IMR-90 (cell line): ENCODE data around the gene MAML1. TPM values are rescaled to one million over a fixed set of nuclear protein-coding genes. Genes with fewer than 3 reads are reported as not detected.

ENCODE experiments used
- ATAC-seq: fragments of 200-7000 bp; cut with Tn5 transposase; 2 replicates; pipeline ENCODE4 v1.9.1; 2020; ENCODE audit warnings: low read depth, mild to moderate bottlenecking, moderate library complexity
- BruUV-seq: library from RNA; stranded (reverse); fragments of 400-500 nt; replicated peaks from 2 replicates; lab custom pipeline; 2021; lab: Mats Ljungman, UMichigan
- CTCF ChIA-PET: fragments of 300-600 bp; formaldehyde crosslinking; extraction: SDS; loops from one replicate; lab custom pipeline; 2021; ENCODE audit warnings: antibody characterized with exemption; lab: Yijun Ruan, JAX
- POLR2A ChIA-PET: fragments of 300-600 bp; sonication (Branson Sonifier 250); formaldehyde crosslinking; loops from one replicate; lab custom pipeline; 2022; ENCODE audit warnings: antibody characterized with exemption; ENCODE audit not compliant: unreplicated experiment; lab: Charles Lee
- DNase-seq: peaks from one replicate; pipeline ENCODE4 v3.0.0; 2013
- H2AFZ ChIP-seq: replicated peaks from 2 replicates; pipeline ENCODE3; 2013; ENCODE audit warnings: low read length, mild to moderate bottlenecking; ENCODE audit not compliant: poor library complexity
- H2AK5ac ChIP-seq: 2 replicates; pipeline ENCODE4 v1.6.1; 2013; ENCODE audit warnings: low read depth, low read length, inconsistent platforms
- H2AK9ac ChIP-seq: replicated peaks from 2 replicates; pipeline ENCODE3; 2013; ENCODE audit warnings: mild to moderate bottlenecking, low read depth, low read length, moderate library complexity; ENCODE audit not compliant: poor library complexity
- H2BK120ac ChIP-seq: 2 replicates; pipeline ENCODE4 v1.6.1; 2013; ENCODE audit warnings: low read depth, low read length, inconsistent platforms
- H2BK15ac ChIP-seq: 3 replicates; pipeline ENCODE4 v1.6.1; 2013; ENCODE audit warnings: low read depth, low read length, inconsistent platforms
- H2BK20ac ChIP-seq: 2 replicates; pipeline ENCODE4 v1.6.1; 2013; ENCODE audit warnings: low read depth, mild to moderate bottlenecking, inconsistent platforms, low read length, moderate library complexity
- H2BK5ac ChIP-seq: 2 replicates; pipeline ENCODE4 v1.6.1; 2013; ENCODE audit warnings: mild to moderate bottlenecking, low read depth, low read length, inconsistent platforms; ENCODE audit not compliant: poor library complexity, severe bottlenecking
- H3K14ac ChIP-seq: replicated peaks from 2 replicates; pipeline ENCODE4 v1.6.1; 2013; ENCODE audit warnings: low read depth, low read length, inconsistent platforms
- H3K18ac ChIP-seq: 2 replicates; pipeline ENCODE4 v1.6.1; 2013; ENCODE audit warnings: low read depth, low read length, control low read depth
- H3K23ac ChIP-seq: 2 replicates; pipeline ENCODE4 v1.6.1; 2013; ENCODE audit warnings: low read depth, low read length, inconsistent platforms
- H3K27ac ChIP-seq: 2 replicates; pipeline ENCODE4 v1.5.1; 2013; ENCODE audit warnings: mild to moderate bottlenecking, control low read depth, low read length; ENCODE audit not compliant: insufficient read depth
- H3K27me3 ChIP-seq: 2 replicates; pipeline ENCODE4 v1.6.1; 2013; ENCODE audit warnings: low read length; ENCODE audit not compliant: control insufficient read depth, insufficient read depth
- H3K36me3 ChIP-seq: 2 replicates; pipeline ENCODE4 v1.6.1; 2013; ENCODE audit warnings: low read length, mixed read lengths; ENCODE audit not compliant: control insufficient read depth, insufficient read depth
- H3K4ac ChIP-seq: 2 replicates; pipeline ENCODE4 v1.6.1; 2013; ENCODE audit warnings: low read depth, low read length, inconsistent platforms
- H3K4me1 ChIP-seq: 2 replicates; pipeline ENCODE4 v1.6.1; 2013; ENCODE audit warnings: low read length, mixed read lengths; ENCODE audit not compliant: control insufficient read depth, insufficient read depth
- H3K4me2 ChIP-seq: 2 replicates; pipeline ENCODE4 v1.6.1; 2013; ENCODE audit warnings: low read depth, mild to moderate bottlenecking, control low read depth, low read length, moderate library complexity
- H3K4me3 ChIP-seq: 2 replicates; pipeline ENCODE4 v1.5.1; 2013; ENCODE audit warnings: low read depth, mild to moderate bottlenecking, control low read depth, low read length, moderate library complexity; ENCODE audit not compliant: insufficient read depth
- H3K56ac ChIP-seq: 2 replicates; pipeline ENCODE4 v1.6.1; 2013; ENCODE audit warnings: low read length, inconsistent platforms; ENCODE audit not compliant: insufficient read depth; ENCODE audit errors: extremely low read depth
- H3K79me1 ChIP-seq, 2 experiments: 2 replicates each; pipeline ENCODE4 v1.6.1; 2013; ENCODE audit warnings: low read length in 2 of 2, inconsistent platforms in 1 of 2, low read depth in 1 of 2
- H3K9ac ChIP-seq: 2 replicates; pipeline ENCODE4 v1.6.1; 2013; ENCODE audit warnings: low read depth, low read length, control low read depth
- H3K9me1 ChIP-seq: 2 replicates; pipeline ENCODE4 v1.6.1; 2013; ENCODE audit warnings: low read length, inconsistent platforms; ENCODE audit not compliant: insufficient read depth
- H3K9me3 ChIP-seq: 2 replicates; pipeline ENCODE4 v1.6.1; 2013; ENCODE audit warnings: low read length; ENCODE audit not compliant: control insufficient read depth, insufficient read depth
- H4K20me1 ChIP-seq: 2 replicates; pipeline ENCODE4 v1.6.1; 2013; ENCODE audit warnings: low read length, inconsistent platforms; ENCODE audit not compliant: insufficient read depth
- H4K5ac ChIP-seq: 2 replicates; pipeline ENCODE4 v1.6.1; 2013; ENCODE audit warnings: mild to moderate bottlenecking, low read depth, low read length, control low read depth
- H4K8ac ChIP-seq, 2 experiments: 2 replicates each; pipeline ENCODE4 v1.6.1; 2013; ENCODE audit warnings: low read depth in 2 of 2, low read length in 2 of 2, control low read depth in 1 of 2, inconsistent platforms in 1 of 2
- H4K91ac ChIP-seq: 2 replicates; pipeline ENCODE4 v1.6.1; 2013; ENCODE audit warnings: low read depth, low read length, inconsistent platforms; ENCODE audit not compliant: insufficient read depth
- BHLHE40 ChIP-seq: fragments of 150-350 bp; IDR thresholded peaks from 2 replicates; pipeline ENCODE4 v1.6.1; 2016; ENCODE audit warnings: mild to moderate bottlenecking, low read depth, low read length
- CEBPB ChIP-seq: IDR thresholded peaks from 2 replicates; pipeline ENCODE4 v1.6.1; 2012; ENCODE audit warnings: low read depth, low read length, improper control_type of control experiment
- CHD1 ChIP-seq: IDR thresholded peaks from 2 replicates; pipeline ENCODE4 v1.6.1; 2012; ENCODE audit warnings: low read depth, low read length, improper control_type of control experiment
- ELK1 ChIP-seq: fragments of 150-350 bp; IDR thresholded peaks from 2 replicates; pipeline ENCODE4 v1.6.1; 2016; ENCODE audit warnings: low read depth, mild to moderate bottlenecking, low read length, moderate library complexity, borderline replicate concordance
- FOS ChIP-seq: fragments of 150-350 bp; IDR thresholded peaks from 2 replicates; pipeline ENCODE4 v1.6.1; 2016; ENCODE audit warnings: low read depth, low read length
- MAFK ChIP-seq: IDR thresholded peaks from 2 replicates; pipeline ENCODE4 v1.6.1; 2012; ENCODE audit warnings: low read depth, low read length, improper control_type of control experiment
- MAZ ChIP-seq: IDR thresholded peaks from 2 replicates; pipeline ENCODE4 v1.6.1; 2012; ENCODE audit warnings: low read depth, mild to moderate bottlenecking, low read length, improper control_type of control experiment, moderate library complexity, borderline replicate concordance
- MXI1 ChIP-seq: IDR thresholded peaks from 2 replicates; pipeline ENCODE4 v1.6.1; 2012; ENCODE audit warnings: low read depth, mild to moderate bottlenecking, low read length, moderate library complexity, borderline replicate concordance
- NFE2L2 ChIP-seq: fragments of 150-350 bp; IDR thresholded peaks from 2 replicates; pipeline ENCODE4 v1.6.1; 2016; ENCODE audit warnings: low read depth, mild to moderate bottlenecking, low read length
- POLR2A ChIP-seq: IDR thresholded peaks from 2 replicates; pipeline ENCODE4 v1.6.1; 2012; ENCODE audit warnings: mild to moderate bottlenecking, low read depth, low read length
- RAD21 ChIP-seq: IDR thresholded peaks from 2 replicates; pipeline ENCODE4 v1.6.1; 2012; ENCODE audit warnings: low read length, improper control_type of control experiment
- RCOR1 ChIP-seq: IDR thresholded peaks from 2 replicates; pipeline ENCODE4 v1.6.1; 2012; ENCODE audit warnings: mild to moderate bottlenecking, low read length, improper control_type of control experiment; ENCODE audit not compliant: insufficient replicate concordance
- RFX5 ChIP-seq: IDR thresholded peaks from 2 replicates; pipeline ENCODE4 v1.8.0; 2012; ENCODE audit warnings: low read depth, mild to moderate bottlenecking, low read length, moderate library complexity
- SMC3 ChIP-seq: fragments of 150-350 bp; IDR thresholded peaks from 2 replicates; pipeline ENCODE4 v1.6.1; 2016; ENCODE audit warnings: low read depth, mild to moderate bottlenecking, antibody characterized with exemption, low read length, moderate library complexity
- WGBS, 2 experiments: methylation state at CpG; one replicate each; pipeline versions ENCODE4 v1.1.5 to v1.1.7; 2013; ENCODE audit warnings: missing lambda C conversion rate in 2 of 2; ENCODE audit not compliant: insufficient read length in 1 of 2; ENCODE audit errors: extremely low coverage in 2 of 2; 5-methylcytosine and 5-hydroxymethylcytosine counted together
- dilution Hi-C: fragments of 300-500 bp; cut with HindIII; formaldehyde crosslinking; loops from one replicate; pipeline ENCODE4 v1.14.3; 2018; ENCODE audit warnings: low sequenced_read_pairs; ENCODE audit not compliant: unreplicated experiment
- in situ Hi-C: fragments of 300-500 bp; cut with MboI; formaldehyde crosslinking; loops from 3 replicates; pipeline ENCODE4 v1.14.3; 2019; ENCODE audit warnings: low sequenced_read_pairs, inconsistent platforms, mixed read lengths
- intact Hi-C: fragments of 100-400 bp; cut with micrococcal nuclease; formaldehyde crosslinking; loops from 2 replicates; pipeline ENCODE4 v1.10.0; 2022
- polyA plus RNA-seq, 3 experiments: library from polyadenylated mRNA; depleted of rRNA; stranded (reverse); fragments of >200 nt; gene quantifications; 2 replicates each; pipeline ENCODE4 v1.2.3, GENCODE V29; 2012; ENCODE audit warnings: low replicate concordance in 1 of 3
- total RNA-seq: library from RNA; depleted of rRNA; stranded (reverse); fragments of >200 nt; gene quantifications from 2 replicates; pipeline ENCODE4 v1.2.3, GENCODE V29; 2012
- TF ChIP-seq, protein P1 (sequence below): conservative IDR thresholded peaks from 2 replicates; pipeline ENCODE4 v1.5.1; 2012; ENCODE audit warnings: mild to moderate bottlenecking, low read depth, low read length, improper control_type of control experiment
- TF ChIP-seq, protein P2 (sequence below): fragments of 150-350 bp; IDR thresholded peaks from 2 replicates; pipeline ENCODE4 v1.6.1; 2017; ENCODE audit warnings: mild to moderate bottlenecking, antibody characterized with exemption, low read length, low read depth

Gene MAML1
- total and polyA plus RNA-seq, 2 of the 4 experiments (the other 2 are of a cell fraction) = 4.7 to 10.2 TPM

DNA sequence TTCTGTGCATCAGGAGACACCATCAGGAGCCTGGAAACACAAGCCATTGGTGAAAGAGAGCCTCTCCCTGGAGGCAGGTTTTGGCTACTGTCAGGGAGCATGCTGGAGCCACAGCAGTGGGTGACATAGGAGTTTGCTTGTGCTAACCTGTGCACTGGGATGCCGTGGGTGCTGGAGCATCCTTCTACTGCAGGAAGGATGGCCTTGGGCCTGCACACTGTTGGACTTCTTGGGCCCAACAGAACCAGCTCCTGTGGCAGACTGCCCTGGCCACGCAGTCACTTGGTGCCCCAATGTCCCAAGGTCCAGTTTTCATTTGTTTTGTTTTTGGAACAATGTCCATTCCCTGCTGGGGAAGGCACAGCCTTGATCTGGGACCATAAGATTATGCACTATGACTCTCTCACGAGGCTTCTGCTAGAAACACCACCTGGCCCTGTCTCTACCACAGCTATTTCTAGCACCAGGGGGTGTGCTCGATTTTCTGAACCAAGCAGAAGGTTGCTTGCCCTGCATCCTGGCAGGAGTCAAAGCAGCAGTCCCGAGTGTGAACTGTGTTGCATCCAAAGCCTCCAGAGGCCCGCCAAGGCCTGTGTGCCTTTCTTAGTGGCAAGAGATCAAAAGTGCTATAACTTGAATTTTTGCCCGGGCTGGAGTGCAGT lies 55.7 kb downstream of the MAML1 start:
- ATAC-seq (no peak), DNase-seq (no peak)
- POLR2A ChIA-PET = no interaction called here
- Histone ChIP-seq H2BK20ac (no peak overlapping the region), H3K27me3 (no peaks in the 10 kb centered on the region), H3K9me3 (no peaks in the 10 kb centered on the region), H3K14ac (no peak overlapping the region), H3K4me2 (no peak overlapping the region), H4K20me1 (no peaks in the 10 kb centered on the region), H3K36me3 (no peaks in the 10 kb centered on the region), H3K18ac (no peak overlapping the region), H4K8ac (no peak overlapping the region), H3K56ac (no peak overlapping the region), H3K4me1 (no peaks in the 10 kb centered on the region), H3K4me3 (no peak overlapping the region), H3K9ac (no peak overlapping the region), H3K79me1 (no peaks in the 10 kb centered on the region), H3K9me1 (no peaks in the 10 kb centered on the region), H3K23ac (no peak overlapping the region), H2BK15ac (no peak overlapping the region), H4K91ac (no peak overlapping the region), H2BK120ac (no peak overlapping the region), H2BK5ac (no peak overlapping the region), H2AFZ (no peak overlapping the region), H2AK5ac (no peak overlapping the region), H3K4ac (no peak overlapping the region), H4K5ac (no peak overlapping the region), H2AK9ac (no peak overlapping the region), H3K27ac (no peak overlapping the region)
- BruUV-seq = no TSS peak
- dilution Hi-C loops (no loop called here), in situ Hi-C loops (no loop called here), intact Hi-C loops (no loop called here)
- CTCF ChIA-PET = no interaction called here
- 94% methylated on average over 5 of the region's 7 CpGs; no CpG with 5 or more reads in 1 of the 2 experiments for WGBS, 2 experiments
- TF ChIP-seq NFE2L2 (no peak), RAD21 (no peak), RFX5 (no peak), MAZ (no peak), POLR2A (no peak), MAFK (no peak), CEBPB (no peak), RCOR1 (no peak), FOS (no peak), CHD1 (no peak), SMC3 (no peak), ELK1 (no peak), MXI1 (no peak), BHLHE40 (no peak)
- TF ChIP-seq, protein P1, sequence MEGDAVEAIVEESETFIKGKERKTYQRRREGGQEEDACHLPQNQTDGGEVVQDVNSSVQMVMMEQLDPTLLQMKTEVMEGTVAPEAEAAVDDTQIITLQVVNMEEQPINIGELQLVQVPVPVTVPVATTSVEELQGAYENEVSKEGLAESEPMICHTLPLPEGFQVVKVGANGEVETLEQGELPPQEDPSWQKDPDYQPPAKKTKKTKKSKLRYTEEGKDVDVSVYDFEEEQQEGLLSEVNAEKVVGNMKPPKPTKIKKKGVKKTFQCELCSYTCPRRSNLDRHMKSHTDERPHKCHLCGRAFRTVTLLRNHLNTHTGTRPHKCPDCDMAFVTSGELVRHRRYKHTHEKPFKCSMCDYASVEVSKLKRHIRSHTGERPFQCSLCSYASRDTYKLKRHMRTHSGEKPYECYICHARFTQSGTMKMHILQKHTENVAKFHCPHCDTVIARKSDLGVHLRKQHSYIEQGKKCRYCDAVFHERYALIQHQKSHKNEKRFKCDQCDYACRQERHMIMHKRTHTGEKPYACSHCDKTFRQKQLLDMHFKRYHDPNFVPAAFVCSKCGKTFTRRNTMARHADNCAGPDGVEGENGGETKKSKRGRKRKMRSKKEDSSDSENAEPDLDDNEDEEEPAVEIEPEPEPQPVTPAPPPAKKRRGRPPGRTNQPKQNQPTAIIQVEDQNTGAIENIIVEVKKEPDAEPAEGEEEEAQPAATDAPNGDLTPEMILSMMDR = no peak
- TF ChIP-seq, protein P2, sequence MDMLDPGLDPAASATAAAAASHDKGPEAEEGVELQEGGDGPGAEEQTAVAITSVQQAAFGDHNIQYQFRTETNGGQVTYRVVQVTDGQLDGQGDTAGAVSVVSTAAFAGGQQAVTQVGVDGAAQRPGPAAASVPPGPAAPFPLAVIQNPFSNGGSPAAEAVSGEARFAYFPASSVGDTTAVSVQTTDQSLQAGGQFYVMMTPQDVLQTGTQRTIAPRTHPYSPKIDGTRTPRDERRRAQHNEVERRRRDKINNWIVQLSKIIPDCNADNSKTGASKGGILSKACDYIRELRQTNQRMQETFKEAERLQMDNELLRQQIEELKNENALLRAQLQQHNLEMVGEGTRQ = no peak
